NCI-H2227 treated with DMSO at 0.1 percent for 48 hours (cell line): ENCODE measurements around the gene DNAJB6.

Experiments
- DNase-seq: peaks from one replicate; lab custom pipeline; 2025; lab: John Stamatoyannopoulos, UW

DNAJB6 gene

GRCh38 chr7:157336383-157337315 is at the start of gene DNAJB6:
TSS of gene DNAJB6 (plus strand) at chr7:157337004. CDS start at chr7:157358573, 21,569 bp downstream.
- DNase-seq, result peak; percentile 96

- no peak for DNase-seq
These were observed 45.3 kb upstream of the DNAJB6 start for GRCh38 chr7:157291404-157292080.

DNA sequence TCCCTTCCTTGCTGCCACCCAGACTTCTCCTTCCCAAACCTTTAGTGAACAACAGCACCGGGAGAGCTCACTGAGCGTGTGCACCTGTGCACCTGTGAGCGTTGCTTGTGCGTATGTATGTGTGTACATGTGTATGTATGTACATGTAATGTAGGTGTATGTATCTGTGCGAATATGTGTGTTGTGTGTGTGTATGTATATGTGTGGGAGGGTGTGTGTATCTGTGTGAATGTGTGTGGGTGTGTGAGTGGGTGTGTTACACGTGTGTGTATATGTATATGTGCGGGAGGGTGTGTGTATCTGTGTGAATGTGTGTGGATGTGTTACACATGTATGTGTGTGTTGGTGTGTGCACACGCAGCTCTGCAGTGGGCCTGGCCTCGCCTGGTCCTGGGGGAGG is 44.5 kb upstream of the DNAJB6 start:
- DNase-seq, result no peak

- DNase-seq, result no peak
These were observed 43.9 kb upstream of the DNAJB6 start for GRCh38 chr7:157292770-157293412.

GRCh38 chr7:157293413-157293788 is 43.4 kb upstream of the DNAJB6 start:
- DNase-seq, result no peak

- DNase-seq, result no peak
These were observed 42.0 kb upstream of the DNAJB6 start for GRCh38 chr7:157294773-157295172.

DNA sequence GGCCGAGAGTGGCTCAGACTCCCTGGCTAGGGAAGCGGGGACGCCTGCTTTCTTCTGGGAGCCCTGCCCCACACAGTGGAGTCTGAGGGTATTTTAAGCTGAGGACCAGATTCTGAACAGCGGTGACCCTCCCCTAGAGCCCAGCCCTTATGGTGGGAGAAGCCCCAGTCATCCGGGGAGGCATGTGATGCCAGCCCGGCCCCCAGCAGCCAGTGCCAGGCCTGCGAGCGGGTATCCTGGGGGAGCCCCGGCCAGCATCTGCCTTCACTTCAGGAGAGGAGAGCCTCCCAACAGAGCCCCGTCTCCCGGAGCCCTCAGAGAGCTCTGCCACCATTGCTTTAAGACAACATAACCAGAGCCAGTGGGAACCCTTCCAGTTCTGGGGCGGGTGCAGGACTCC is 41.5 kb upstream of the DNAJB6 start:
- no peak for DNase-seq

GRCh38 chr7:157297185-157297584 is 39.6 kb upstream of the DNAJB6 start:
- DNase-seq, result no peak

- no peak for DNase-seq
These were observed 37.5 kb upstream of the DNAJB6 start for GRCh38 chr7:157299317-157299612.

DNA sequence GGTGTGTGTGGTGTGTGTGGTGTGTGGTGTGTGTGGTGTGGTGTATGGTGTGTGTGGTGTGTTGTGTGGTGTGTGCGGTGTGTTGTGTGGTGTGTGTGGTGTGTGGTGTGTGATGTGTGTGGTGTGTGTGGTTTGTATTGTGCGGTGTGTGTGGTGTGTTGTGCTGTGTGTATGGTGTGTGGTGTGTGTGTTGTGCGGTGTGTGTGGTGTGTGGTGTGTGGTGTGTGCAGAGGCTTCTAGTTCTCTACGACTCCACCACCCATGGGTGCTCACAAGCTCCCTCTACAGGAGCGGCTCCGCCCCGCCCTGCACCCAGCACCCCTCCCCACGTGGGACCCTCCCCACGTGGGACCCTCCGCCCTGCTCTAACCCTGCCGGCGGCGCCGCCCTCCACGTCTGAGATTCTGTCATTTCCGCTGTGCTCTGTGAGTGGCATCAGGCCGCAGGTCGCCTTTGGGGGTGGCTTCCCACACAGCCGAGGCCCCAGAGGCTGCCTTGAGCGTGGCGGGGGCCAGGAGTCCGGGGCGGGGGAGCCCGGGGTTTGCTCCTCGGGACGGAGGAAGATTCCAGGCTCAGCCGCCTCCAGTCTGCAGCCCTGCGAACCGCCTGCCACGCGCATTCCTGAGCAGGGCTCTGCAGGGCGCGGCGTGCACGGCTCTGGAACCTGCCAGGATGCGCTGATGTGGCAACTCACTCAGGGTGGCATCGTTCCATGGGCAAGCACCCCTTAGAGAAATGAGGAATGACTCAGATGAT is 37.0 kb upstream of the DNAJB6 start:
- no peak for DNase-seq

DNA sequence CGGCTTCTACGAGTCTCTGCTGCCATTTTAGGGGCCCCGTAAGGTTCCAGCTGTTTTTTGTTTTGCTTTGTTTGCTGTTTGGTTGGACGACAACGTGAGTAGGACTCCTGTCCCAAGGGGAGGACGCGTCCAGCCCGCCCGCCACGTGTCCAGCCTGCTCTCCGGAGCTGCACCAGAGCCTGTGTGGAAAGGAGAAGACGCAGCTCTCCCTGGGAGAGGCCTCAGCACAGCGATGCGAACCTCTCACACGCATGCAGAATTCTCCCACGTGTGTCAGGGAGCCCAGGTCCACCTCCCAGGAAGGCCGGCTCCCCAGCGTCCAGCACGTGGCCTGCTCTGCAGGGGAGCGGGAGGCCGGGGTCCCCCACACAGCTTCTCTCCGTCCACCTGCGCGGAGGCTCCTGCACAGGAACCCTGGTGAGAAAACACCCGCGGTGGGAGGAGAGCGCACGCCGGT is 36.4 kb upstream of the DNAJB6 start:
- no peak for DNase-seq

DNA sequence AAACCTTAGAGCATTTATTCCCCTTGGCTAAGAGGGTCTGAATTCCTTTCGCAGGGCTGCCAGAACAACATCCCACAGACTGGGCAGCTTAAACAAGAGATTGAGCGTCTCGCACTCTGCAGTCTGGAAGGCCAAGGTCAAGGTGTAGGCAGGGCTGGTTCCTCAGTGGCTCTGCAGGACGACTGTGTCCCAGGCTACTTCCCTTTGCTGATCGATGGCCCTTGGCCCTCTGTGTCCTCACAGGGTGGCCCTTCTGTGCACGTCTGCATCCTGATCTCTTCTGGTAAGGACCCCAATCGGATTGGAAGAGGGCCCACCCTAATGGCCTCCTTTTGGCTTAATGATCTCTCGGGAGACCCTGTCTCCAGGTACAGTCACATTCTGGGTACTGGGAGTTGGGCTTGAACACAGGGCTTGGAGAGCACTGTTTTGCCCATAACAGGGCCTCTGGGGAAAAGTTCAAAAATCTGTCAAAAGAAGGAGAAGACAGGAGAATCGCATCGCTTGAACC is 35.1 kb upstream of the DNAJB6 start:
- DNase-seq, result no peak

GRCh38 chr7:157306846-157307838 is 29.7 kb upstream of the DNAJB6 start:
- DNase-seq, result no peak

DNA sequence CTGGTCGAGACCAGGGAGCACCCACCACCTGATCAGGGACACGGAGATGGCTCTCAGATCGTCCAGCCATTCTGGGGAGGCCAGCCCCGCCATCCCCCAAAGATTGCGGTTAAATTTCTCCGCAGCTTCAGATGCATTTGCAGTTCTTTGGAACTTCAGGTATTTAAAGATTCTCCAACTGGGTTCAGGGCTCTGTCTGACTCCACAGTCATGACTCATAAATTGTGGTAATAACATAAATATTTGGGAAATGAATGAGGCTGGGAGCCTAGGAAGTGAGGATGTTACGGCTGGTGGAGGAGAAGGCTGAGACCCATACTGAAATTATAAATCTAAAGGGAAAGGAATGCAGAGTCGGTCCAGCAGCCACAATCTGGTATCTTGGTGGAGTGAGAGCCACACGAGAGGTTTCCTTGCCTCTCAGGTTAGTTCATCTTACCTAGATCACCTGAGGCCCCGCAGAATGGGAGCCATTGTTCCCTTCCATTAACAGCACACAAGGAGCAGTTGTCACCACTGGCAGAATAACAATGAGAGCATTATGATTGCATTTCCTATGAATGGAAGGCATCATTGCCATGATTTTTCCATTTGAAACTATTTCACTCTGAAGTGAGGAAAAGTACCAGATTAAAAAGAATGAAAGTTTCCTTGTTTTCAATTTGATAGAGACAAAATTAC is 26.7 kb upstream of the DNAJB6 start:
- DNase-seq, result no peak

- no peak for DNase-seq
These were observed 26.1 kb upstream of the DNAJB6 start for GRCh38 chr7:157310676-157311185.

DNA sequence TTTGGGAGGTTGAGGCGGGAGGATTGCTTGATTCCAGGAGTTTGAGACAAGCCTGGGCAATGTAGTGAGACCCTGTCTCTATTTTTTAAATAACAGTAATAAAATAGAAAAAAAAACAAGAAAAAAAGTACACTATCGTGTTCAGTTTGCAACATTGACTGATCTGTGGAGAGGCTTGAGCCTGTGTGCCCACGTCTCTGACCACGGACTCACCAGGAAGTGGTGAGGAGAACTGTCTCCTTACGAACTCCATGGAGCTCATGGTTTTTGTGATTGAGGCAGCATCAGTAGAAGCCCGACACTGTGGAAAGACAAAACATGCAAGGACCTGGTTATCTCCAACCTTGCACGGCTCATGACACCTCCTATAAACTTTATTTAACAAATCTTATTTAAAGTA is 23.9 kb upstream of the DNAJB6 start:
- DNase-seq, result no peak

DNA sequence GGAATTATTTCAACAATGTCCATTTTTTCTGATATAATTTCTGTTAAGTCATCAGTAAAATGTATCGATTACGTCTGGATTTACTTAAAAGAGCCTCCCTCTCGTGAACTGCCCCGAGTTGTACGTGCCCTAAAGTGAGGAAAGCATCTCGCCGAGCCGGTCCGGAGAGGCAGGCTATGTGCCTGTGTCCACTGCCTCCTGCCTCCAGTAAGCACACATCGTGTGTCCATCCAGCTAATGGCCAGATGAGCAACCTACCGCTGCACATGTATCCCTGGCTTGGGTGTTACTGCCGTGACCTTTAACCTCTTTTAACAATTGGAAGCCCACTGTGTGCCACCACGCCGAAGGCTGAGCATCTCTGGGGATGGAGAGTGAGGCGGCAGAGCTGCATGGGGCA is 23.2 kb upstream of the DNAJB6 start:
- no peak for DNase-seq

- no peak for DNase-seq
These were observed 18.6 kb upstream of the DNAJB6 start for GRCh38 chr7:157318015-157318706.

- no peak for DNase-seq
These were observed 16.2 kb upstream of the DNAJB6 start for GRCh38 chr7:157320608-157320980.
